ENCODE data around the gene SETD2.

- TF ChIP-seq, protein P1, sequence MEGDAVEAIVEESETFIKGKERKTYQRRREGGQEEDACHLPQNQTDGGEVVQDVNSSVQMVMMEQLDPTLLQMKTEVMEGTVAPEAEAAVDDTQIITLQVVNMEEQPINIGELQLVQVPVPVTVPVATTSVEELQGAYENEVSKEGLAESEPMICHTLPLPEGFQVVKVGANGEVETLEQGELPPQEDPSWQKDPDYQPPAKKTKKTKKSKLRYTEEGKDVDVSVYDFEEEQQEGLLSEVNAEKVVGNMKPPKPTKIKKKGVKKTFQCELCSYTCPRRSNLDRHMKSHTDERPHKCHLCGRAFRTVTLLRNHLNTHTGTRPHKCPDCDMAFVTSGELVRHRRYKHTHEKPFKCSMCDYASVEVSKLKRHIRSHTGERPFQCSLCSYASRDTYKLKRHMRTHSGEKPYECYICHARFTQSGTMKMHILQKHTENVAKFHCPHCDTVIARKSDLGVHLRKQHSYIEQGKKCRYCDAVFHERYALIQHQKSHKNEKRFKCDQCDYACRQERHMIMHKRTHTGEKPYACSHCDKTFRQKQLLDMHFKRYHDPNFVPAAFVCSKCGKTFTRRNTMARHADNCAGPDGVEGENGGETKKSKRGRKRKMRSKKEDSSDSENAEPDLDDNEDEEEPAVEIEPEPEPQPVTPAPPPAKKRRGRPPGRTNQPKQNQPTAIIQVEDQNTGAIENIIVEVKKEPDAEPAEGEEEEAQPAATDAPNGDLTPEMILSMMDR (IDR thresholded peaks at IDR 0.05; ENCODE audit: low read depth, low read length, poor library complexity, severe bottlenecking), result no peak
- TF ChIP-seq EZH2phosphoT487 (IDR thresholded peaks at IDR 0.05; ENCODE audit: borderline replicate concordance, low read length), result no peak
Measured at GRCh38 chr3:47005212-47006144, 158.4 kb downstream of the SETD2 start.

Data from DOHH2 (cell line).